ENCODE measurements around the gene SLC37A1. TPM values are rescaled to one million over a fixed set of nuclear protein-coding genes. Genes with fewer than 3 reads are reported as not detected.

SLC37A1 gene
- total and polyA plus RNA-seq, 2 of the 13 experiments (the other 11 are each of a cell fraction or from before 2014, with no cell fraction given): 0.22 to 0.40 TPM

DNA sequence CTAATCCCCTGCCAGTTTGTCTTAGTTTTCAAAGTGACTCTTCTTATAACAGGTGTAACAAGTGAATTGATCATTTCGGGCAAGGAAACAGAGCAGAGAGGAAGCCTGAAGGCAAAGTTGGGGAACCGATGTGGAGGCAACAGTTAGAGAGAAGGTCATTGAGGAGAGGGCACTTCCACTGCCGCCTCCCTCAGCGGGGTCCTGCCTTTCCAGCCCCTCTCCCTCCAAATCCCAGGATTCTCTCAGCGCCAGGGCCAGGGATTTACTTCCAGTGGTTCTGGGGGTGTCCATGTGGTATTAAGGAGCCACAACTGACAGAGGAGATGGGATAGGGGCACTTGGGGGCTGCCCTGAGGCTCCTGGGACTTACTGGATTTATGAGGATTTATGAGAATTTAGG is 100.1 kb downstream of the SLC37A1 start:
- no peaks in the 10 kb centered on the region for H3K9me3 ChIP-seq (ENCODE audit: low read length)
- no peak overlapping the region for H3K9ac ChIP-seq (ENCODE audit: insufficient read depth, low read depth, low read length)
- 89% methylated on average over 5 of the region's 5 CpGs for WGBS (ENCODE audit: low lambda C conversion rate)
- POLR2A ChIA-PET: no interaction called here
- H3K4me1 ChIP-seq (ENCODE audit: insufficient read depth, low read length): peaks cover 26% of the 10 kb centered on the region
- intact Hi-C loops (cut with micrococcal nuclease; ENCODE audit: unreplicated experiment): no loop called here
- no peaks in the 10 kb centered on the region for H3K79me2 ChIP-seq (ENCODE audit: insufficient read depth, low read length)
- in situ Hi-C loops (cut with HindIII; ENCODE audit: extremely low pct_ligation_motif_present, low pct_unique_long_range_greater_than_20kb): no loop called here
- H3K4me3 ChIP-seq (replicated peaks in 1 of 3; ENCODE audit: insufficient read depth in 1 of 3, low read depth in 2 of 3, low read length in 3 of 3): no peak overlapping the region
- H4K20me1 ChIP-seq (ENCODE audit: insufficient read depth, low read length): no peaks in the 10 kb centered on the region
- no TSS peak for BruUV-seq (replicated peaks)
- peaks cover 0 to 23% of the 10 kb centered on the region in 2 experiments; a peak in 4 of 5 replicates for H3K27me3 ChIP-seq (ENCODE audit: control insufficient read depth in 1 of 2, insufficient read depth in 2 of 2, low read length in 2 of 2)
- FAIRE-seq: no peak
- H2AFZ ChIP-seq (ENCODE audit: low read length): no peak overlapping the region
- H3K36me3 ChIP-seq (replicated peaks in 1 of 2; ENCODE audit: control insufficient read depth in 1 of 2, insufficient read depth in 2 of 2, low read length in 2 of 2): no peaks in the 10 kb centered on the region
- no peak for DNase-seq (ENCODE audit: low spot score)
- no peak overlapping the region for H3K27ac ChIP-seq (ENCODE audit: extremely low read length, insufficient read depth, low read length)
- H3K4me2 ChIP-seq (ENCODE audit: low read depth, low read length): no peak overlapping the region
- no peak for ATAC-seq
- CTCF ChIA-PET (ENCODE audit: low intra/inter-chr PET ratio, low total read pairs): no interaction called here
- TF ChIP-seq ZNF703 (CRISPR knock-in tag; IDR thresholded peaks at IDR 0.05; ENCODE audit: borderline replicate concordance): no peak
- no peak for TF ChIP-seq POLR2AphosphoS5 (IDR thresholded peaks at IDR 0.05; ENCODE audit: low read depth, low read length)
- TF ChIP-seq CEBPZ (IDR thresholded peaks at IDR 0.05; ENCODE audit: low read length): no peak
- no peak for TF ChIP-seq TEAD2 (CRISPR knock-in tag; IDR thresholded peaks at IDR 0.05)
- TF ChIP-seq ZBTB46 (CRISPR knock-in tag; IDR thresholded peaks at IDR 0.05; ENCODE audit: borderline replicate concordance): no peak
- no peak for TF ChIP-seq ZBTB34 (CRISPR knock-in tag; IDR thresholded peaks at IDR 0.05)
- TF ChIP-seq, protein P1, sequence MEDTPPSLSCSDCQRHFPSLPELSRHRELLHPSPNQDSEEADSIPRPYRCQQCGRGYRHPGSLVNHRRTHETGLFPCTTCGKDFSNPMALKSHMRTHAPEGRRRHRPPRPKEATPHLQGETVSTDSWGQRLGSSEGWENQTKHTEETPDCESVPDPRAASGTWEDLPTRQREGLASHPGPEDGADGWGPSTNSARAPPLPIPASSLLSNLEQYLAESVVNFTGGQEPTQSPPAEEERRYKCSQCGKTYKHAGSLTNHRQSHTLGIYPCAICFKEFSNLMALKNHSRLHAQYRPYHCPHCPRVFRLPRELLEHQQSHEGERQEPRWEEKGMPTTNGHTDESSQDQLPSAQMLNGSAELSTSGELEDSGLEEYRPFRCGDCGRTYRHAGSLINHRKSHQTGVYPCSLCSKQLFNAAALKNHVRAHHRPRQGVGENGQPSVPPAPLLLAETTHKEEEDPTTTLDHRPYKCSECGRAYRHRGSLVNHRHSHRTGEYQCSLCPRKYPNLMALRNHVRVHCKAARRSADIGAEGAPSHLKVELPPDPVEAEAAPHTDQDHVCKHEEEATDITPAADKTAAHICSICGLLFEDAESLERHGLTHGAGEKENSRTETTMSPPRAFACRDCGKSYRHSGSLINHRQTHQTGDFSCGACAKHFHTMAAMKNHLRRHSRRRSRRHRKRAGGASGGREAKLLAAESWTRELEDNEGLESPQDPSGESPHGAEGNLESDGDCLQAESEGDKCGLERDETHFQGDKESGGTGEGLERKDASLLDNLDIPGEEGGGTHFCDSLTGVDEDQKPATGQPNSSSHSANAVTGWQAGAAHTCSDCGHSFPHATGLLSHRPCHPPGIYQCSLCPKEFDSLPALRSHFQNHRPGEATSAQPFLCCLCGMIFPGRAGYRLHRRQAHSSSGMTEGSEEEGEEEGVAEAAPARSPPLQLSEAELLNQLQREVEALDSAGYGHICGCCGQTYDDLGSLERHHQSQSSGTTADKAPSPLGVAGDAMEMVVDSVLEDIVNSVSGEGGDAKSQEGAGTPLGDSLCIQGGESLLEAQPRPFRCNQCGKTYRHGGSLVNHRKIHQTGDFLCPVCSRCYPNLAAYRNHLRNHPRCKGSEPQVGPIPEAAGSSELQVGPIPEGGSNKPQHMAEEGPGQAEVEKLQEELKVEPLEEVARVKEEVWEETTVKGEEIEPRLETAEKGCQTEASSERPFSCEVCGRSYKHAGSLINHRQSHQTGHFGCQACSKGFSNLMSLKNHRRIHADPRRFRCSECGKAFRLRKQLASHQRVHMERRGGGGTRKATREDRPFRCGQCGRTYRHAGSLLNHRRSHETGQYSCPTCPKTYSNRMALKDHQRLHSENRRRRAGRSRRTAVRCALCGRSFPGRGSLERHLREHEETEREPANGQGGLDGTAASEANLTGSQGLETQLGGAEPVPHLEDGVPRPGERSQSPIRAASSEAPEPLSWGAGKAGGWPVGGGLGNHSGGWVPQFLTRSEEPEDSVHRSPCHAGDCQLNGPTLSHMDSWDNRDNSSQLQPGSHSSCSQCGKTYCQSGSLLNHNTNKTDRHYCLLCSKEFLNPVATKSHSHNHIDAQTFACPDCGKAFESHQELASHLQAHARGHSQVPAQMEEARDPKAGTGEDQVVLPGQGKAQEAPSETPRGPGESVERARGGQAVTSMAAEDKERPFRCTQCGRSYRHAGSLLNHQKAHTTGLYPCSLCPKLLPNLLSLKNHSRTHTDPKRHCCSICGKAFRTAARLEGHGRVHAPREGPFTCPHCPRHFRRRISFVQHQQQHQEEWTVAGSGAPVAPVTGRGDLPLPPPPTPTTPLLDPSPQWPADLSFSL (CRISPR knock-in tag; IDR thresholded peaks at IDR 0.05): no peak
- TF ChIP-seq KDM5A (IDR thresholded peaks at IDR 0.05; ENCODE audit: borderline replicate concordance, low read length): no peak
- TF ChIP-seq ZNF556 (CRISPR knock-in tag; IDR thresholded peaks at IDR 0.05; ENCODE audit: borderline replicate concordance): no peak

All from HepG2 (cell line).